ENCODE measurements around the gene GPC5.
"Not testable (repeated sequence)": the region's sequence is repeated elsewhere in the genome, so short reads cannot be mapped to it uniquely, and the experiment has no call there.

Gene GPC5

DNA sequence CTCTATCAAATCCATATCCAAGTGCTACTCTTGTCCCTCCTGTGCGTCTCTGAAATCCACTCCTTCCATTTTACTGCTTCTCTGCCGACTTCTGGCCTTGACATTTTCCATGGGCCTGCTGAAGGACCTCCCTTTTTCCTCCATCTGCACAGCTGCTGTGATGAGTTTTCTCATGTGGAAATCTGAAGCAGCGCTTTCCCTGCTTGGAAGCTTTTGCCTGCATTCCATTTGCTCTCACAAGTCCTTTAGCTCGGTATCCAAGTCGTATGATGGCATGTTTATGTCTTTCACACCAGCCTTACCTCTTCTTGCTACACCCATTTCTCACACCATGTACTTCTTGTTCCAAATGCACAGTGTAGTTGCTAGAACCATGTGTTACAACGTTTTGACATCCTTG is 328.2 kb downstream of the GPC5 start:
- no peak for FAIRE-seq

DNA sequence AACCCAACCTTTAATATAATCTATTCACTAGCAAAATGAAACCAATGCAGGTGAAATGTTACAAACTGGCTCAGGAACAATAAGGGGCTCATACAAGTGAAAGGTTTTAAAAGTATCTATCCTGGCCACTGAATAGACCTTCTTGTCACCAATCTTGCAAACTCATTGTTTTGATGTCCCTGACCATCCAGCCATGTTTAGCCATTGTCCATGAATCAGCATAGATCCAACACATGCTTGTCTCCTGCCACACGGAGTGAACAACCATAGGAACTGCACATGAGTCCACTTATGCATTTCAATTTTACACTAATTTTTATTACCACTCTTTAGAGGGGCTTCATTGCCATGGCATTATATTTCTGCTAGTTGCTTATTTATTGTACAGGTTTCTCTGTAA is 331.4 kb downstream of the GPC5 start:
- FAIRE-seq, result no peak

DNA sequence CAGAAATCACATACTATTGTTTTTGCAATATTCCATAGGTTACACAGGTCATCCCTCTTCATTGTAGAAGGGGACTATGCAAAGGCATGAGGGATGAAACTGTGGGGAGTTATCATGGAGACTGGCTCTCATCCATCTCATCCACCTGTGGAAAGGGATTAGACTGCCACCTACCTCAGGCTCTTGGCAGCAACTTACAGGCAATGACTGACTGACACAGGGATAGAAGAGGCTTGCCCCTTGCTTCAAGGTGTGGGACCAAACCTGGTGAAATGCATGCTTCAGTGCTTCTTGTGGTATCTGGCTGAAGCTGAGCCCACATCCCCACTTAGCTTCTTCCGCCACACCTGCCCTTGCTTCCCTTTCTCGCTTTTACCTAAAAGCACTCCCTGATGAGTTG is 341.3 kb downstream of the GPC5 start:
- no peak for FAIRE-seq

DNA sequence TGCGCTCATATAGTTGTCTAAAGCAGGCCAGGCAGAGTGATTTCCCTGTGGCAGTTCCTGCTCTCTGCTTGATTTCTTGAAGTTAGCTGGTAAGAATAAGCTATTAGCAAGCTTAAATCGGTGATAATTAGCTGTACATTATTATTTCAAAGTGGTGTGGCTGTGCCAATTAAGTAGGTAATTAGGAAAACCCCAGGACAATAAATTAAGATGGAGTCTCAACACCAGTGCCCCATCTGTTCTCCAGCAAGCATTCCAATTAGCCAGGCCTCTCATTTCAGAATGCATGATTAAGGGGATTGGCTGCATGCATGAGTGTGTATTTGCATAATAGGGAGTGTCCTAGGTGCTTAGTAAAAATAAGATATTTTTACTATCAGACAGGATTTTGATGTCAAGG is 342.3 kb downstream of the GPC5 start:
- FAIRE-seq, result no peak

DNA sequence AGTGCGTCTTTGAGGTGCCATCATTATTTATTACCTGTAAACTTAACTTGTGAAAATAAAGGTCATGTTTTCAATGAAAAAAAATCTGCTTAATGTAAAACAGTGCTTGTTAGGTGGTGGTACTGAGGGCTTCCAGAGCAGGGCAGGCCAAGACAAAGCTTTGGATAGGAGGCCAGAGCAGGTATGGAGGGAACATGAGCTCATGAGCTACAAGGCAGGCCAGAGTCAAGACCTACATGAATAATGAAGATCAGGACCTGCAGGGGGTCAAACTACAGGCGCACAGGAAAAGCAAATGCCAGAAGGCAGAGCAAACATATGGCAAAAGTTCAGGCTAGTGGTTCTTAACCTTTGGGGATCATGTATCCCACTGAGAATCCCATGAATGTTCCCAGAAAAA is 343.5 kb downstream of the GPC5 start:
- no peak for FAIRE-seq

DNA sequence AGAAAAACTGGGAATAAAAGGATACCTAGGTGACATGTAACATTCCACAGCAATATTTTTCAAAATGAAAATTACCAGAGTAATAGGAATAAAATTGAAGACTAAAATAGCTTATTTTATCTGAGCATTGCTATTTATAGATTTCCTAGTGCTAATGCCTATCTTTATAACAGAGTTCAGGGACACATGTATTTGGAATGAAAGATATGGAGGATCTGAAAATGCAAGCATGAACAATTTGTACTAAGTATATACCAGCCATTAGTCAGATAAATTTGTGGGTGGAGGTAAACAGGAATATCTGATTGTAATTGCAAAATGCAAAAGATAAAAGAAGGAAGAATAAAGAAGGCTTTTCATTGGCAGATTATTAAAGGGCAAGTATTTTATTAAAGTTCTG is 345.9 kb downstream of the GPC5 start:
- FAIRE-seq, result no peak

DNA sequence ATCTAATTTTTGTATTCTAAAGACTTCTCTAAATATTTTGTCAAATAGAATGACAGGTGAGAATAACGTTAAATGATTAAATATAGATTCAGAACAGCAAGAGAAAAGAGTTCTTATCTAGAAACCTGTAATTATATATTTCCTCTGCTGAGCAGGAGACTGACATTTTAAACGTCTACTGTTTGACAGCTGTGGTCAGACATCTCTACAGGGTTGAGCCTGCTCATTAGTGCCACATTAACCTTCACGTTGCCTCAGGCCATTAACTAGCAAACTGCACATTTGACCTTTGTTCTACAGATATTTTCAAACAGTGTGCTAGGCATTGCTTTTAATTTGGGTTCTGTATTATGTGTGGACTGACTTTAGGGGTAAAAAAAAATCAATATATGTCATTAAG is 347.5 kb downstream of the GPC5 start:
- FAIRE-seq, result no peak

DNA sequence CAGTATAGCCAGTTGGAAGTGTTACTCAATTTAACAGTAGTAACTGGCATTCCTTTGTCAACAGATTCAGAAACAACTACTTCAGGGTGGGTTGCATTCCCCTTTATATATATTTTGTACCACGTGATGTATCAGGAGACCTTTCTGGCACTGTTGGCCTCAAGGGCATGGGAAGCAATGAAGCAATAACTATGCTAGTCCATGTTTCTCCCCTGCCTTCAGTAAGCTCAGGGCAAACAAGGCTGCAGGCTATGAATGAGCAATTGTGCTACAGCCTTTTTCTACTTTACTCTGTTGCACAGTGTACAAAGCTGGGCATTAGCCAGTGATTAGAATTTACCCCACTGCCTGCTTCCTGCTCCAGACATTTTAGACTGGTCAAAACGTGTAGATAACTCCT is 348.8 kb downstream of the GPC5 start:
- FAIRE-seq, result no peak

DNA sequence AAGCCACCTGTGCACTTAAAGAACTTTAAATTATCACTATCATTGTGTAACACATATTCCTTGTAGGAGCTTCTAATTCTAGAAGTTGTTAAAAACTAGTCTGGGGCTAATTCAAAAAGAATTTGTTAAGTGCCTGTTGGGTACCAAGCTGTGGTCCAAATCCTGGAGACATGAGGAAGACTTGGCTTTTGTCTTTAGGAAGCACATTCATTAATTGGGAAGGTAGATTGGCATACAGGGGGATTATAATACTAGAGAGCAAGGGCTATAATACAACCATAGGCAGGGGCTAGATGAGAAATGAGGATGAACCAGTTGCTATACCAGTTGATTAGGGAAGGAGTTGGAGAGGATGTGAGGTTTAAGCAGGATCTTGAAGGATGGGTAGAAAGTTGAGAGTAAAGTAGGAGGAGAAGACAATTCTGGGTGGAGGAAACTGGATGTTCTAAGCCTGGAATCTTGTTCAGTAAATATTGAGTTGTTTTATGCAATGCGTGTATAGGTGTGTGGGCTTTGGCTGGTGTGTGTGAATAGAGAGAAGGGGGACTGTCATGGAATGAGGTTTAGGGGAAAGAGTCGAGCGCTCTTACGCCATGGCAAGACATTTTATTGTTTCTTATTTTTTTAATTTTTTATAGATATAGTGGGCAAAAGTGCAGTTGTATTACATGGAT is 350.1 kb downstream of the GPC5 start:
- no peak for FAIRE-seq

DNA sequence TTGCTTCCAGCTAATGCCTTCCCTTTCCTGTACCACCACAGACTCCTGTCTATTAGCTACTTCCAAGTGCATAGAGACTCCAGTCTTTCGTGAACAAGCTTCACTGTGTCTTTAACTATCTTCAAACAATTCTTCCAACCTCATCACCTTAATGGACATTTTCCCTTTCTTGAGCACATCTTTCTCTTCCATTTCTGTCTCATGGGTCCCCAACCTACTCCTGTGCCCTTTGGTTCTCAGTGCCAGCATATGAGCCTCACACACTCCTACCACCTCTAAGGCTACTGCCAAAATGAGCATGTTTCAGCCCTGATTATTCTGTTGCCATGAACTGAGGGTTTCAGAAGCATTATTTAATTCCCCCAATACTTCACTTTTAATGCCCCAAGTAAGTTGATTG is 360.3 kb downstream of the GPC5 start:
- no peak for FAIRE-seq

DNA sequence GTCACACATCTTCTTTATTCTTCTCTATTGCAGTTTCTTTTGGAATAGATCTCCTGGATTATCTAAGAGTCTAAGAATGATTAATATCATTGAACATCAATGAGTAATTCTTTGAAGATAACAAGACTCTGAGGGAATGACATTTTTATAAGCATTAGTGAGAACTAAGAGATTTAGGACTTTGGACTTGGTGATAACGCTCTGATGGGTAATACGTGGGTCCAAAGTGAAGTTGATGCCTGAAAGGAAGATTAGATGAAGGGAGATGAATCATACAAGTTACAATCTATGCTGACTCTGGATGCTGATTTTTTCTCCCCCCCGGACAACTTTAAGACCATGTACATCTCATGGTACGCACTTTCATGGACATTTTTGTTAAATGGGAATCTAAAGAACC is 364.5 kb downstream of the GPC5 start:
- no peak for FAIRE-seq

DNA sequence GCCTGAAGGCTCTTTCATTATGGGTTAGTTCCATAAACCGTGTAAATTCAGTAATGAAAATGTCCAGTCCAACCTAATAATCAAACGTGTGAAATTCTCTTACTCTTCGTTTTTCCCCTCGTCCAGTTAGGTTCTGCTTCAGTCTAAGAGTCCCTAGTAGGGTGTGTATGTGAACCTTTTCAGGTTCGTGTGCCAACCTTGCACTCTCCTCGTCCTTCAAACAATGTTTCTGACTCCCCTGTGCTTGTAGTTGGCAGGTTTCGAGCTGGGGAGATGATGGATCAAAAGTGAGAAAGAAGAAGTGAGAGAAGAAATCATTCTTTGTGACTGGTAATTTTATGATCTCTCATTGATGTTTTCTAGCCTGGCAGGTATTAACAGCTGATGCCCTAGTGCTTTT is 366.1 kb downstream of the GPC5 start:
- FAIRE-seq, result no peak

DNA sequence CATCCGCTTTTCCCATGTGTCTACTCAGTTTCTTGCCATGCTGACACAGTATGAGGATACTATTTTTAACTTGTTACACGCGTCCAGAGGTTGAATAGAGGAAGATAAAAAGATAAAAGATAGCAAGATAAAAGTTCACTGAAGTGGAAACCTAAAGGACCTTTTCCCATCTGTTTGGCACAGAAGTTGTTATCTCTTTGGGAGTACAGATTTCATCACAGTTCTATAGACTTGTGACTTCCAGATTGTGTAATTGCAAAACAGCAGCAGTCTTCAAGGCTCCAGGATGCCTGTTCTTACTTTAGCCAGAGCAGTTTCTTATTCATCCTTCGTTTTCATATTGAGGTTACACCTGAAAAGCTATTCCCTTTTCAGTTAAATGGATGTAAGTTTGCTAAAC is 369.2 kb downstream of the GPC5 start:
- no peak for FAIRE-seq

DNA sequence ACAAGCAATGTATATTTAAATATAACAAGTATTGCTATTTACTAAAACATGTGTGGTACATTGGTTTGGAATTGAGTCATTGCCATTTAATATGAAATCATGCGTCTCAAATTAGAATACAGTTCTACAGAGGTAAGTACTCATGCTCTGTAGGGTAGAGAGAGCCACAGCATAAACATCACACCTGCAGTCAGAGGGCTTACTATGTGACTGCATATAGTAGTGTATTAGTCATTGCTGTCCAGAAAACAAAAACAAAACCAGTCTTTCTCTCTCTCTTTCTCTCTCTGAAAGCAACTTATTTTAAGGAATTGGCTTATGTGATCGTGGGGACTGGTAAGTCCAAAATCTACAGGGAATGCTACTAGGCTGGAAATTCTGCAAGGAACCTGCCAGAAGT is 370.3 kb downstream of the GPC5 start:
- FAIRE-seq, result no peak

DNA sequence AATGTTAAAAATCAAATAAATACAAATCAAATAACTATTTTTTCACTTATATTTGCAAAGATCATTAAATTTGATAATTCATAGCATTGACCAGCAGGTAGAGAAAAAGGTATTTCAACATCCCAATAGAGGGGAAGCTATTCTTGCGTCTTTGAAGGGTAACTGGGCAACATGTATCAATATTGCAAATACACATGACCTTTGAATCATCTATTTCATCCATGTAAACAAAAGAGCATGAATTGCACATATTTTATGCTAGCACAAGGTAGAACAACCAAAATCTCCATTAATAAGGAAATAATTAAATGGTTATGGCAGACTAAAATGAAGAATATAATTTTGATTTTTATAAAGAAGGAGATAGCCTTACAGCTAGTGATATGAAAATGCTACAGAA is 372.8 kb downstream of the GPC5 start:
- FAIRE-seq, result no peak

DNA sequence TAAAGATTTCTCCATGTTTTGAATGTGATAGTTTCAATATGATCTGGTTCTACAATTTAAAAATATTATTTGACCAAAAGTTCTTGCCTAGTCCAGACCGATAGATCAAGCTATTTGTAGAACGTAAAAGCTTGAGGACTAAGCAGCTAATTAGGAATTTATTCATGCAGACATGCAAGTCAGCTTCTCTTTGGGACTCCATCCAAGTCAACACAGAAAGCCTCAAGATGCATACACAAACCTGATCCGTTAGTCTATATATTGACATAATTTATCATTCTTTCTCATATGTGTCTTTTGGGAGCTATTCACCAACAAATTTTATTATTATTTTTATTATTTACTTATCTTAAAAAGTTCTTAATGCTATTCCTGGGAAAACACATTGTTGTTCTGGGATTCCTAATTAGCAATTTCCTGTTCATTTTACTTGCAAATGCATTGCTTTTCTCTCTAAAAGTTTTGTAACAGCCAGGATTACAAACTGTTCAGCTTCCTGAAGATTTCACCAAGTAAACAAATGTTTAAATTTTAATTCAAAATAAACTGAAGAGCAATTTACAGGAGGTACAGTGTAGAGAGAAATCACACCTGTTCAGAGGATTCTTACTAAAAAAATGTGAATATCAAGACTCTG is 375.3 kb downstream of the GPC5 start:
- FAIRE-seq, result no peak

DNA sequence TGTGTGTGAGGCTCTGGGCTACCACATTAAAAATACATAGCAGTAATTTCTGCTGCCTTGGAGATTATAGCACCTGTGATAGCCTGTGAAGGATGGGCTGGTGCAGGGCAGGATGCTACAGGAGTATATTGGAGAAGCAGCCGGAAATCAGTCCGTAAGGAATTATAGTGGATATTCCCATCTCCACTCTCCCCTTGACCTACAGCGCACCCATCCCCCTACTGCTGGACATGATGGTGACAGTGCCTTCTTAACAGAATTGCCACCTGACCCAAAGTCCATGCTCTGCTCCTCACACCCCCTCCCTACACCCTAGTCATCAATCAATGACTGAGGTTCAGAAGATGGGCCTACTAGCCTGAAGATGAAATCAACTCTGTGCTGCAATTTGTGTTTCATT is 376.0 kb downstream of the GPC5 start:
- FAIRE-seq, result no peak

DNA sequence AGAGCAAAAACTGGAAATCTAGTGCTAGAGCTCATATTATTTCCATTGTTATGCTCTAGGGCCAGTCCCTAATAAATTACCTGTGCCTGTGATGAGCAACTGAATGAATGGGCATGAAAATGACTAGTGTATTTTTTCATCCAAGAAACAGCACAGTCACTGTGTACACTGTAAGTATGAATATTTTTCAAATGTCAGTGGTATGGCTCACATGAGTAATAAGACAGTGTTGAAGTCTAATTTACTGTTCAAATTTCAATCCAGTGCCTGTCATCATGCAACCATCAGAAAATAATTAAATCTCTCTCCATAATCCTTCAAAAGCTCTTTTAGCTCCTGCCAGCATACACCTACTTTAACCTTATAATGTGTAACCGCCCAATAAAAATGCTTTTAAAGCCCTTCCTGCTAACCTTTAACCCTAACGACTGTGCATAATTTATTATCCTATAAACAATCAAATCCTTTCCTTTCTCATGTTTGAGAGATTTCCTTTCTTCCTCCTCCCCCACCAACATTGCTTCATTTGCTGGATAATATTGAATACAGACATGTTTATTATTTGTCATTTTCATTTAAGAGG is 378.3 kb downstream of the GPC5 start:
- no peak for FAIRE-seq

DNA sequence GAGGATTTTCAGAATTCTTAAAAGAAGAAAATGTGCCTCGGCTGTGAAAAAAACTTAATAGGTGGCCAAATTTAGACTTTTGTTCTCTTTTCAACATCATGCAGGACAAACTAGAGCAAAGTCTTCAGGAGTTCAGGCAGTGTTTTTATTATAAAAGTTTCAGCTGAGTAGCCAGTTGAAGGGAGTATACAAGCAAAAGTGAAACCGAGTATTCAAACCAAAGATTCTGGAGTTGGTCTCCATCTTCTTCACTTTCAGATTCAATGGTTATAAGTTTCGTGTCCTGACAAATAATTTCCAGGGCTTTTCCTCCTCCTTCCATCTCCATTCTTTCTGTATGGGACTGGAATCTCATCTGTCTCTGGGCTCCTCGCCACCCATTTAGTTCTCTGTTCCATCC is 379.7 kb downstream of the GPC5 start:
- no peak for FAIRE-seq

DNA sequence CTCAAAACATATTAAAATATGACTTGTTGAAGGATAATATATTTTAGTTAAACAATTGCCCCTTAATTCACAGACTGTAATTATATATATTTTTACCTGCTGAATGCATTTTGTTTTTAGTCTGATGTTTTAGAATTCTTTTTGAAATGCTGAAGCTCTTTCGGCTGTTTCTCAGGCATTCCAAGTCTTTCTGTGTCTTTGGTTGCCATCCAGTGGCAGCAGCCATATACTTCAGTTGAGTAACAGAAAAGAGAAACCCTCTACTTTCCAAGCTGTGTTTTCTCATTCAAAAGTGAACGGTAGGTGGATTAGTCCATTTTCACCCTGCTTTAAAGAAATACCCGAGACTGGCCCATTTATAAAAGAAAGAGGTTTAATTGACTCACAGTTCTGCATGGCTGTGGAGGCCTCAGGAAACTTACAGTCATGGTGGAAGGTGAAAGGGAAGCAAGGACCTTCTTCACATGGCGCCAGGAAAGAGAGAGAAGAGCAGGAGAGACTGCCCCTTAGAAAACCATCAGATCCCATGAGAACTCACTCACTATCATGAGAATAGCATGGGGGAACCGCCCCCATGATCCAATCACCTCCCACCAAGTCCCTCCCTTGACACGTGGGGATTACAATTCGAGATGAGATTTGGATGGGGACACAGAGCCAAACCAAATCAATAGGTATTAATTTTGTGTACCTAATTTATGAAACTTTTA is 383.7 kb downstream of the GPC5 start:
- not testable (repeated sequence) for FAIRE-seq

DNA sequence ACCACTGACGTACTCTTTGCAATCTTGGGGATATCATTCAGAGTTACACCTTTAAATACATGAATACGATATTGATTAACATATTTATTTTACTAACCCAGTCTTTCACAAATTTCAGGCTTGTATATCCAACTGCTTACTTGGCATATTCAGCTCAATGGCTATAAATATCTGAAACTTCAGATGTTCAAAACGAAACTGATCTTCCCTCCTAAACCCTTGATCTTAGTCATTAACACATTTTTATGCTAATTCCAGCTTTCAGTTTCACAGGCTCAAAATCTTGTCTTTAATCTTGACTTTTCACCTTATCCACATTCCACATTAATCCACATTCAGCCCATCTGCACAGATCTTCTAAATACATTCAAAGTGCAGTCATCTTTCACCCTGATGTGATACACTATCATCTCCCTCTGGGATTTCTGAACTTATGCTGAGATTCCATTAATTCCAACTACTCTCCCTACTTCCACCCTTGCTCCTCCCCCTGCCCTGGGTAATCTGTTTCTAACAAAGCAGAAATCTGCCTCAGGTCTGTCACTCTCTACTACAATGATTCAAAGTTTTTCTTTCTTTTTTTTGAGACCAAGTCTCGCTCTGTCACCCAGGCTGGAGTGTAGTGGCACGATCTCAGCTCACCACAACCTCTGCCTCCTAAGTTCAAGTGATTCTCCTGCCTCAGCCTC is 387.2 kb downstream of the GPC5 start:
- no peak for FAIRE-seq

DNA sequence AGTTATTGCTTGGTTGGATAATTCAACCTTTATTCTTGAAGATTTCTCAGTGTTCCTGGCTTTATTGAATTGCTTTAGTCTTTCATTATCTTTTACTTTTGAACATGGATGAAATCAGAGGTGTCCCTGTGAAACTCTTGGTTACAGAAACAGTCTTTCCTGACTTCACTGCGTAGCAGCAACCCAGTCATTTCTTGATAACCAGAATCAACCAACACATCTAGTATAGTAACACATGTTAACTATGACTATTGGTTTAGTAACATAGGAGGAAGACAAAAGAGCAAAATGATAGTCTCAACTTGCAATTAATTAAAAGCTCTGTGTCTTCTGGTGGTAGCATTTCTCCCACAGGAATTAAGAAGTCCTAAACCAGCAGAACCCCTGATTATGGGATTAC is 393.6 kb downstream of the GPC5 start:
- no peak for FAIRE-seq

DNA sequence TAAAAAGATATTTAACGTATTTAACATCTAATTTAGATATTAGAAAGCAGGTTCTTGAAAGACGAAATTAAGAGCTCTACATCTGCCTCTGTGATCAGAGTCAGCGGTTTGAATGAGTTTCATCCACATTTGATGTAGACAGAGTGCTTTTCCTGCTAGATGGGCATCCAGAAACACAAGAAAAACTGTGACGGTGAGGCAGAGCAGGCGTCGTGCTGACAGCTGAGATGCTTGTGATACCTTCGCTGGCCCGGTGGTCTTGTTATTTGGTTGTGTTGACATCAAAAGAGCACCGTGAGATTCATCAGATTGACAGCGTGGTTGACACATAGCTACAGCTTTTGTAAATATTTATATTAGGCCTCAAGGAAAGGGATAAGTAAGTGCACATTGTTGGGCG is 399.1 kb downstream of the GPC5 start:
- FAIRE-seq, result no peak

DNA sequence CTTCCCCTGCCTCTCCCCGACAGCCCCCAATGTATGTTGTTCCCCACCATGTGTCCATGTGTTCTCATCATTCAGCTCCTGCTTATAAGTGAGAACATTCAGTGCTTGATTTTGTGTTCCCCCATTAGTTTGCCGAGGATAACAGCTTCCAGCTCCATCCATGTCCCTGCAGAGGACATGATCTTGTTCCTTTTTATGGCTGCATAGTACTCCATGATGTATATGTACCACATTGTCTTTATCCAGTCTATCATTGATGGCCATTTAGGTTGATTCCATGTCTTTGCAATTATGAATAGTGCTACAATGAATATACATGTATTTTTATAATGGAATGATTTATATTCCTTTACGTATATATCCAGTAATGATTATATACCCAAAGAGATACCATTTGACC is 399.9 kb downstream of the GPC5 start:
- not testable (repeated sequence) for FAIRE-seq

Data from islet of Langerhans (tissue), 1 donor.